CD14-positive monocyte (primary cell): ENCODE data around the gene GABRR2. TPM values are rescaled to one million over a fixed set of nuclear protein-coding genes. Genes with fewer than 3 reads are reported as not detected.

Experiments used
- DNase-seq, 3 donors: peaks; one replicate each; pipeline ENCODE4 v3.0.0-alpha.2; 2011 to 2022
- H2AFZ ChIP-seq: 2 replicates; pipeline ENCODE4 v1.6.0; 2012; ENCODE audit warnings: mild to moderate bottlenecking, low read depth, low read length, inconsistent platforms; ENCODE audit not compliant: insufficient read depth, poor library complexity, severe bottlenecking
- H3K27ac ChIP-seq, 2 donors: 1 replicate in 1 of 2; 2 replicates in 1 of 2; pipeline ENCODE4 v1.5.1; 2012 to 2013; ENCODE audit warnings: low read length in 2 of 2, control low read depth in 1 of 2, inconsistent platforms in 1 of 2, low read depth in 1 of 2, mild to moderate bottlenecking in 1 of 2
- H3K27me3 ChIP-seq, 2 donors: one replicate each; pipeline versions ENCODE4 v1.6.0 to v1.6.1; 2011 to 2013; ENCODE audit warnings: low read length in 2 of 2; ENCODE audit not compliant: control insufficient read depth in 2 of 2, insufficient read depth in 2 of 2
- H3K36me3 ChIP-seq, 2 donors: replicated peaks in 1 of 2; 1 replicate in 1 of 2; 2 replicates in 1 of 2; pipeline versions ENCODE4 v1.5.1 to v1.6.1; 2012 to 2013; ENCODE audit warnings: low read length in 2 of 2, control low read depth in 1 of 2, inconsistent platforms in 1 of 2, mild to moderate bottlenecking in 1 of 2; ENCODE audit not compliant: insufficient read depth in 2 of 2, control insufficient read depth in 1 of 2
- H3K4me1 ChIP-seq, 2 donors: 1 replicate in 1 of 2; 2 replicates in 1 of 2; pipeline versions ENCODE4 v1.5.1 to v1.6.1; 2012 to 2013; ENCODE audit warnings: low read length in 2 of 2, control low read depth in 1 of 2, inconsistent platforms in 1 of 2, mild to moderate bottlenecking in 1 of 2, moderate library complexity in 1 of 2; ENCODE audit not compliant: insufficient read depth in 2 of 2, control insufficient read depth in 1 of 2
- H3K4me2 ChIP-seq: replicated peaks from 2 replicates; pipeline ENCODE3; 2012; ENCODE audit warnings: low read length, moderate library complexity, mild to moderate bottlenecking; ENCODE audit not compliant: poor library complexity, severe bottlenecking; ENCODE audit errors: extremely low read depth
- H3K4me3 ChIP-seq, 3 experiments: fragments of 200-600 bp in 1 of 3; sonication (generic) in 1 of 3; replicated peaks in 1 of 3; 1 replicate in 2 of 3; 2 replicates in 1 of 3; pipeline ENCODE4 v1.5.1; 2011 to 2013; ENCODE audit warnings: low read length in 3 of 3, mild to moderate bottlenecking in 3 of 3, control low read depth in 2 of 3, low read depth in 2 of 3, inconsistent platforms in 1 of 3, moderate library complexity in 1 of 3
- H3K79me2 ChIP-seq: 2 replicates; pipeline ENCODE4 v1.6.0; 2012; ENCODE audit warnings: mild to moderate bottlenecking, control low read depth, inconsistent platforms, low read length, moderate library complexity; ENCODE audit not compliant: insufficient read depth
- H3K9ac ChIP-seq: 2 replicates; pipeline ENCODE4 v1.6.0; 2017; ENCODE audit warnings: low read length, mild to moderate bottlenecking; ENCODE audit not compliant: insufficient read depth, poor library complexity, severe bottlenecking
- H3K9me3 ChIP-seq, 2 donors: replicated peaks in 1 of 2; 1 replicate in 1 of 2; 2 replicates in 1 of 2; pipeline versions ENCODE4 v1.5.1 to v1.6.1; 2012 to 2013; ENCODE audit warnings: low read length in 2 of 2, control low read depth in 1 of 2; ENCODE audit not compliant: control insufficient read depth in 1 of 2, insufficient read depth in 1 of 2
- H4K20me1 ChIP-seq: 2 replicates; pipeline ENCODE4 v1.6.0; 2012; ENCODE audit warnings: mild to moderate bottlenecking, low read length, control low read depth, moderate library complexity; ENCODE audit not compliant: insufficient read depth
- H3K27ac Mint-ChIP-seq, 7 donors: one replicate each; pipeline ENCODE4 v1.8.0; 2020; ENCODE audit warnings: mild to moderate bottlenecking in 7 of 7, mixed read lengths in 7 of 7, moderate library complexity in 6 of 7, inconsistent platforms in 2 of 7
- H3K27me3 Mint-ChIP-seq, 3 donors: one replicate each; pipeline ENCODE4 v1.8.0; 2021 to 2022; ENCODE audit warnings: low read depth in 3 of 3, mild to moderate bottlenecking in 3 of 3, mixed read lengths in 3 of 3, moderate library complexity in 3 of 3, inconsistent platforms in 1 of 3
- H3K36me3 Mint-ChIP-seq, 2 donors: one replicate each; pipeline ENCODE4 v1.8.0; 2020; ENCODE audit warnings: mixed read lengths in 2 of 2, inconsistent platforms in 1 of 2, mild to moderate bottlenecking in 1 of 2
- H3K4me1 Mint-ChIP-seq: one replicate; pipeline ENCODE4 v1.8.0; 2020; ENCODE audit warnings: mild to moderate bottlenecking, mixed read lengths
- H3K4me3 Mint-ChIP-seq, 2 donors: one replicate each; pipeline ENCODE4 v1.8.0; 2020; ENCODE audit warnings: mild to moderate bottlenecking in 2 of 2, mixed read lengths in 2 of 2, moderate library complexity in 1 of 2
- H3K9me3 Mint-ChIP-seq, 7 donors: one replicate each; pipeline ENCODE4 v1.8.0; 2020 to 2022; ENCODE audit warnings: mixed read lengths in 7 of 7, mild to moderate bottlenecking in 6 of 7, moderate library complexity in 6 of 7, inconsistent platforms in 2 of 7
- CTCF ChIP-seq: fragments of 200-600 bp; IDR thresholded peaks from one replicate; pipeline ENCODE4 v1.8.0; 2022; ENCODE audit warnings: antibody characterized with exemption, mild to moderate bottlenecking
- WGBS: methylation state at CpG from one replicate; pipeline ENCODE4 v1.1.5; 2013; ENCODE audit warnings: missing lambda C conversion rate; ENCODE audit not compliant: insufficient coverage; 5-methylcytosine and 5-hydroxymethylcytosine counted together
- intact Hi-C, 2 donors: fragments of 100-400 bp; cut with micrococcal nuclease; formaldehyde crosslinking; loops; one replicate each; pipeline versions ENCODE4 v1.15.0 to v1.15.1; 2023
- polyA plus RNA-seq, 3 donors: library from polyadenylated mRNA; depleted of rRNA in 1 of 3; unstranded in 2 of 3; stranded (reverse) in 1 of 3; fragments of 300-500 nt in 2 of 3; fragments of >200 nt in 1 of 3; fragmentation: Illumina TruSeq in 2 of 3; gene quantifications; 1 replicate in 2 of 3; 2 replicates in 1 of 3; pipeline ENCODE4 v1.2.3, GENCODE V29; 2012 to 2021

GABRR2 gene
- polyA plus RNA-seq, 3 donors: 3.7 TPM; not detected in 2

GRCh38 chr6:89209457-89209856 is 105.6 kb downstream of the GABRR2 start:
- intact Hi-C loops: no loop called here
- no peak overlapping the region for H2AFZ ChIP-seq
- H3K27me3 Mint-ChIP-seq: peaks cover 0 to 1% (median 0%) of the 10 kb centered on the region in 3 donors
- no peak overlapping the region for H3K27ac Mint-ChIP-seq
- no peaks in the 10 kb centered on the region for H4K20me1 ChIP-seq
- no peaks in the 10 kb centered on the region for H3K36me3 Mint-ChIP-seq
- WGBS: no CpG with 5 or more reads among the region's 6 CpGs
- H3K27ac ChIP-seq: no peak overlapping the region
- H3K9ac ChIP-seq: no peak overlapping the region
- H3K4me3 ChIP-seq: no peak overlapping the region
- H3K4me1 ChIP-seq: peaks cover 0 to under 1% of the 10 kb centered on the region in 2 donors
- H3K4me2 ChIP-seq: no peak overlapping the region
- H3K27me3 ChIP-seq: no peaks in the 10 kb centered on the region
- no peak overlapping the region for H3K4me3 Mint-ChIP-seq
- TF ChIP-seq CTCF: no peak
- DNase-seq: no peak
- H3K4me1 Mint-ChIP-seq: peaks cover 7% of the 10 kb centered on the region
- H3K9me3 ChIP-seq: no peaks in the 10 kb centered on the region
- H3K9me3 Mint-ChIP-seq: peaks cover 0 to 2% (median 0%) of the 10 kb centered on the region in 7 donors
- H3K36me3 ChIP-seq: no peaks in the 10 kb centered on the region
- H3K79me2 ChIP-seq: no peaks in the 10 kb centered on the region

- TF ChIP-seq CTCF: no peak
- no peaks in the 10 kb centered on the region for H3K27me3 ChIP-seq
- H3K9me3 Mint-ChIP-seq: peaks cover 0 to 2% (median 0%) of the 10 kb centered on the region in 7 donors
Measured at GRCh38 chr6:89208551-89208950, 106.5 kb downstream of the GABRR2 start.

More at GRCh38 chr6:89208551-89208950, 106.5 kb downstream of the GABRR2 start:
- Histone ChIP-seq H3K4me1 (no peaks in the 10 kb centered on the region), H3K36me3 (no peaks in the 10 kb centered on the region), H4K20me1 (no peaks in the 10 kb centered on the region), H2AFZ (no peak overlapping the region), H3K4me2 (no peak overlapping the region), H3K9ac (no peak overlapping the region), H3K4me3 (no peak overlapping the region), H3K79me2 (no peaks in the 10 kb centered on the region), H3K27ac (no peak overlapping the region), H3K9me3 (no peaks in the 10 kb centered on the region)
- Mint-ChIP-seq H3K27ac (no peak overlapping the region), H3K36me3 (no peaks in the 10 kb centered on the region), H3K4me3 (no peak overlapping the region), H3K4me1 (no peaks in the 10 kb centered on the region), H3K27me3 (peaks cover 0 to 1% (median 0%) of the 10 kb centered on the region in 3 donors)
- WGBS: 100% methylated on average over 2 of the region's 4 CpGs
- intact Hi-C loops: no loop called here
- no peak for DNase-seq

Other genes starting within 250 kb of the GABRR2 start
- gene PNRC1, start 234.5 kb downstream of the GABRR2 start, polyA plus RNA-seq: 100 to 1,000 TPM; 102 to 398 (median 348) TPM
- gene SRSF12, start 197.2 kb downstream of the GABRR2 start, polyA plus RNA-seq: under 1 TPM in 1 of 3 donors, not detected in 2; 0.04 TPM
- gene PM20D2, start 169.2 kb downstream of the GABRR2 start, polyA plus RNA-seq: 1 to 10 TPM; 1.2 to 2.1 (median 1.4) TPM
- gene GABRR1, start 97.9 kb downstream of the GABRR2 start, polyA plus RNA-seq: not detected
- 10 to 100 TPM; 44.8 to 80.5 (median 66.1) TPM for gene UBE2J1, start 37.4 kb upstream of the GABRR2 start, polyA plus RNA-seq
- gene RRAGD, start 97.0 kb upstream of the GABRR2 start, polyA plus RNA-seq: 1 to 10 TPM; 5.0 to 7.9 (median 7.4) TPM
- 1 to 10 TPM in 2 of 3 donors, under 1 TPM in 1; 0.93 to 3.0 (median 1.2) TPM for gene ANKRD6, start 117.9 kb upstream of the GABRR2 start, polyA plus RNA-seq